Upper lobe of left lung (tissue), 4 donors: ENCODE results near the gene SPOP.

ENCODE experiments used
- CTCF ChIP-seq, 6 experiments: fragments of 450-650 bp in 4 of 6; fragments of 200-600 bp in 2 of 6; sonication (generic) in 2 of 6; IDR thresholded peaks; one replicate each; pipeline ENCODE4 v1.5.1; 2016 to 2019; ENCODE audit warnings: antibody characterized with exemption in 6 of 6
- POLR2A ChIP-seq, 4 donors: fragments of 450-650 bp; IDR thresholded peaks; one replicate each; pipeline ENCODE4 v1.5.1; 2016 to 2017; ENCODE audit warnings: antibody characterized with exemption in 4 of 4, mild to moderate bottlenecking in 2 of 4
- POLR2AphosphoS5 ChIP-seq, 2 donors: sonication (generic); formaldehyde crosslinking; IDR thresholded peaks; one replicate each; pipeline ENCODE4 v1.5.1; 2017; ENCODE audit warnings: antibody characterized with exemption in 2 of 2

- TF ChIP-seq CTCF (IDR thresholded peaks at IDR 0.05) (no peak), POLR2A (IDR thresholded peaks at IDR 0.05) (no peak), POLR2AphosphoS5 (IDR thresholded peaks at IDR 0.05) (no peak)
These were observed 99.5 kb downstream of the SPOP start for GRCh38 chr17:49578414-49578813.
